Uterus (tissue), 2 donors: ENCODE data around the gene CISD2.

Source experiments
- POLR2A ChIP-seq, 2 donors: fragments of 450-650 bp; IDR thresholded peaks; one replicate each; pipeline ENCODE4 v1.6.1; 2016; ENCODE audit warnings: antibody characterized with exemption in 2 of 2, mild to moderate bottlenecking in 1 of 2, moderate library complexity in 1 of 2
- TF ChIP-seq, protein P1 (sequence below), 4 experiments: fragments of 200-600 bp in 2 of 4; fragments of 450-650 bp in 2 of 4; sonication (generic) in 2 of 4; IDR thresholded peaks; one replicate each; pipeline ENCODE4 v1.5.1; 2016 to 2019; ENCODE audit warnings: antibody characterized with exemption in 4 of 4, mild to moderate bottlenecking in 2 of 4, moderate library complexity in 1 of 4

GRCh38 chr4:102827674-102828496, 40.9 kb upstream of the CISD2 start:
- TF ChIP-seq, protein P1, sequence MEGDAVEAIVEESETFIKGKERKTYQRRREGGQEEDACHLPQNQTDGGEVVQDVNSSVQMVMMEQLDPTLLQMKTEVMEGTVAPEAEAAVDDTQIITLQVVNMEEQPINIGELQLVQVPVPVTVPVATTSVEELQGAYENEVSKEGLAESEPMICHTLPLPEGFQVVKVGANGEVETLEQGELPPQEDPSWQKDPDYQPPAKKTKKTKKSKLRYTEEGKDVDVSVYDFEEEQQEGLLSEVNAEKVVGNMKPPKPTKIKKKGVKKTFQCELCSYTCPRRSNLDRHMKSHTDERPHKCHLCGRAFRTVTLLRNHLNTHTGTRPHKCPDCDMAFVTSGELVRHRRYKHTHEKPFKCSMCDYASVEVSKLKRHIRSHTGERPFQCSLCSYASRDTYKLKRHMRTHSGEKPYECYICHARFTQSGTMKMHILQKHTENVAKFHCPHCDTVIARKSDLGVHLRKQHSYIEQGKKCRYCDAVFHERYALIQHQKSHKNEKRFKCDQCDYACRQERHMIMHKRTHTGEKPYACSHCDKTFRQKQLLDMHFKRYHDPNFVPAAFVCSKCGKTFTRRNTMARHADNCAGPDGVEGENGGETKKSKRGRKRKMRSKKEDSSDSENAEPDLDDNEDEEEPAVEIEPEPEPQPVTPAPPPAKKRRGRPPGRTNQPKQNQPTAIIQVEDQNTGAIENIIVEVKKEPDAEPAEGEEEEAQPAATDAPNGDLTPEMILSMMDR (IDR thresholded peaks at IDR 0.05), result peak in 1 of 4 experiments; percentile 14
- peak; percentile 54 to 74 for TF ChIP-seq POLR2A (IDR thresholded peaks at IDR 0.05)
